NCI-H1694 (cell line): Measurements from ENCODE around the gene KCNAB1.

ENCODE experiments used
- DNase-seq: peaks from one replicate; lab custom pipeline; 2025; lab: John Stamatoyannopoulos, UW

KCNAB1 gene

GRCh38 chr3:156576051-156576450 is 455.7 kb downstream of the KCNAB1 start:
- DNase-seq: no peak

GRCh38 chr3:156576651-156577348 is 456.4 kb downstream of the KCNAB1 start:
- DNase-seq: no peak

GRCh38 chr3:156577736-156578135 is 457.4 kb downstream of the KCNAB1 start:
- no peak for DNase-seq

- no peak for DNase-seq
Observed at GRCh38 chr3:156579427-156579851, 459.1 kb downstream of the KCNAB1 start.

- no peak for DNase-seq
Observed at GRCh38 chr3:156581033-156581432, 460.7 kb downstream of the KCNAB1 start.

GRCh38 chr3:156581954-156582353 is 461.6 kb downstream of the KCNAB1 start:
- DNase-seq: no peak

- DNase-seq: no peak
Observed at GRCh38 chr3:156582532-156583183, 462.3 kb downstream of the KCNAB1 start.

GRCh38 chr3:156583469-156583868 is 463.1 kb downstream of the KCNAB1 start:
- no peak for DNase-seq

- no peak for DNase-seq
Observed at GRCh38 chr3:156586905-156587759, 466.8 kb downstream of the KCNAB1 start.

GRCh38 chr3:156587760-156588069 is 467.3 kb downstream of the KCNAB1 start:
- DNase-seq: no peak
